GM18511 (cell line): Measurements from ENCODE around the gene CRYBG2.

Experiments used
- ATAC-seq: cut with Tn5 transposase; IDR thresholded peaks from one replicate; pipeline ENCODE4 v1.9.1; 2021; ENCODE audit warnings: mild to moderate bottlenecking, moderate library complexity; ENCODE audit not compliant: unreplicated experiment

The CRYBG2 gene

GRCh38 chr1:26370591-26371382 lies 16.9 kb upstream of the CRYBG2 start:
- ATAC-seq, result no peak

GRCh38 chr1:26368486-26368885 lies 14.6 kb upstream of the CRYBG2 start:
- ATAC-seq, result no peak

DNA sequence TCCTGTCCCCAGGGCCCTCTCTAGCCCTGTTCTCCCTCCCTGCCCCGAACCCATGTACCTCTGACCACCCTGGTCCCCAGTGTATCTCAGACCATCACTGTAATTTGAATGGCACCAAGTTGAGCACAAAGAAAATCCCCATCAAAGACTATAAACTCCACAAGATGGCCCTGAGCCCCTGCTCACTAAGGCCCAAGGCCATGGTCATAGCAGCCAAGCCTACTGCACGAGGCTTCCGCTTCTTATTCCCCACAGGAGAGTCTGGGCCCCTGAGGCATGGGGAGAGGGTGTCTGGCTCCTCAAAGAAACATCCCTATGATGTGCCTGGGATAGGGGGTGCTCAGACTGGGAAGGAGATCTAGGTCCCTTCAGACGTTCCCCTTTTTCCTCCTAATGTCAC lies 14.1 kb upstream of the CRYBG2 start:
- no peak for ATAC-seq

- no peak for ATAC-seq
Observed at GRCh38 chr1:26367441-26367840, 13.5 kb upstream of the CRYBG2 start.

- ATAC-seq, result no peak
Observed at GRCh38 chr1:26364956-26365355, 11.0 kb upstream of the CRYBG2 start.

DNA sequence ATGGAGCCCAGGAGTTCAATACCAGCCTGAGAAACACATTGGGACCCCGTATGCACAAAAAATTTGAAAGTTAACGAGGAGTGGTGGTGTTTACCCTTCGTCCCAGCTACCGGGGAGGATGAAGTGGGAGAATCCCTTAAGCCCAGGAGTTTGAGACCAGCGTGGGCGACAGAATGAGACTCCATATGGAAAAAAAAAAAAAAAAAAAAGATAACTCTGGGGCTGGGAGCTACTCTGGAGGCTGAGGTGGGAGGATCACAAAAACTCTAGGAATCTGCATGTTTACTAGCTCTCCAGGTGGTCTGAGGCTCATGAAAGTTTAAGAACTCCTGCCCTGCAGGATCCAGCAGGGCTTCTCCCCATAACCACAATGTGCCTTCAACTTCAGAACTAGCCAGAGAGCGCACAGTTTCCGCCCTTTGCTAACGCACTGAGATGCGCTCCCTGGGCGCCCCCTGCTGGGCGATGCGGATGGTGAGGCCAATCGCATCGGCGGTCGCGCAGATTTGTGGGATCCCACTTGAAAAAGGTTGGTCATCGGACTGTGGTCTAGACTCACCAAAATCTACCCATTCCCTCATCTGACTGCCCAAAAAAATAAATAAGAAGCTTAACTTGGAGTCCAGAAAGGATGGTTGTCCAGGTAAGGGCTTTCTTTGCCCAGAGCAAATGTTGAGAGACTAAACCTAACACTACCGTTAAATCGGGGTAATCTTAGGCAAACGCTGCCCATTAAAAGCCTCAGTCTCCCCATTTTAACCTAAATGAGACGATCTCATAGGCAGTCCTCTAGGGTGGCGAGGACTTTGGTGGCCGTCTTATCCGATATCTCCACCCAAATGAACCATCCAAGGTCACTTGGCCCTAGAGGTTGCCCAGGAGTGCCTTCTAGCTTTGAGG lies 9.9 kb upstream of the CRYBG2 start:
- ATAC-seq, result no peak

DNA sequence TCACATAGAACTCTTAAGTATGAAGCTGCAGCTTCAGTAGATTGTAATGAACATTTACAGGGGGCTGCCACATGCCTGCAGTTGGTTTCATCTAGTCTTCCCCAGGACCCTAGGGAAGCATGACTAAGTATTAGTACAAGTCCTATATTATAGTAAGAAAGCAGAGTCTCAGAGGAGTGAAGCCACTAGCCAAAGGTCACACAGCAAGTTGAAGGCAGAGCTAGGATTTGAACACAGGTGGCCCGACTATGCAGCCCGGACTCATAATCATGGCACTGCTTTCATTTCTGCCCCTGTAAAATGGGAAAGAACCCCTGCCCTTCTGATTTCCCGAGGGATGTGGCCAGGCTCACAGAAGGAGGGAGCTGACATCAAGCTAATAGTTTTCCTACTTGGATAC lies 8.4 kb upstream of the CRYBG2 start:
- ATAC-seq, result no peak

DNA sequence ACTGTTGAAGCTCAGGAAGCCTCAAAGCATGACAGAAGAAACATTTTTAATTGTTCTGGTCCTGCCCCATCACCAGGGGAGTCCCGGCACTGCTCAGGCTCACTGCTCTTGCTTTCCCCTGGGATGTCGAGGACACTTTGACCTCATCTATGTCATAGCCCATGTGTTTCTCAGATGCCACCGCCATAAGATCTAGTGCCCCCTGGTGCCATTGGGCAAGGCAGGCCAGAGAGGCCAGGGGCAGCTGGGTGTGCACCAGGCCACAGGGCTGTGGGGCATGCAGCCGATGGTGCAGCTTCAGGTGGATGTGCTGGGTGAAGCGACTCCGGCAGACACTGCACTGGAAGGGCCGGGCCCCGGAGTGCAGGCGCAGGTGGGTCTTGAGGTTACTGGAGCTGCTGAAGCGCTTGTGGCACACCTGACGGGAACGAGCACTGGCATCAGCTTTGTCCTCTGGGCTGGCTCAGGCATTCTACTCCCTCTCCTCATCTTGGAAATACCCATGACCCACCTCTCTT lies 7.7 kb upstream of the CRYBG2 start:
- ATAC-seq, result no peak

DNA sequence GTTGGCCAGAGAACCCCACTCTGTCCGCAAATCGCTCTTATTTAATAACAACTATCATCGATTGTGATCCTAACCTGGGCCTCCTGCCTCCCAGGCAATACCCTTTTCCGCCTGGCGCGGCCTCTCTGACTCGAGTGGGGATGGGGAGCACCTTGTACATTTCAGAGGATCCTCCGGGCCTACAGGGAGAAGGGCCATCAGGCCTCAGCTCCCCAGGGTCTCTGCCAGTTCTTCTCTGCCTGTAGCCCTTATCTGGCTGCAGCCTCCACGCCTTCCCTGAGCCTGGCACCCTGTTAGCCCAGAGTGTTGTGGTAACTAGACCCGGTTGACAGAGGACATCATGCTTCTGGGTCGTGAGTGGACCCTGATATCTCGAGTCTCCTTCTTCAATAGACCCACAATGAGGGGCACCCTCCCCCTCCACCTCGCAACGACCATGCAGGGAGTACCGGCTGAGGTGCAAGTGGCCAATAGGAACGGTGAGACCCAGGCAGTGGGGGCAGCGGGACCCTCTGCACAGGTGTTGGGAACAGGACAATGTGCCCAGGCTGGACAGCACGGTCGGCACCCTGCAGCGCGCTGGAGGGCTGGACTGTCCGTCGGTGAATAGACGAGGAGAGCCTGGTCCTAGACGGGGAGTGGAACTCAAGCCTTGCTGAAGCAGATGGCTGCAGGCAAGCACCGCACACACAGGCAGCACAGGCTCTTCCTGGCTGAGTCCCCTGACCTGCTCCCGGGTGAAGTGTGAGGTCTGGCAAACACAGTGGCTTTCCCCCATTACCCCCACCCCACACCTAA lies 7.1 kb upstream of the CRYBG2 start:
- no peak for ATAC-seq

DNA sequence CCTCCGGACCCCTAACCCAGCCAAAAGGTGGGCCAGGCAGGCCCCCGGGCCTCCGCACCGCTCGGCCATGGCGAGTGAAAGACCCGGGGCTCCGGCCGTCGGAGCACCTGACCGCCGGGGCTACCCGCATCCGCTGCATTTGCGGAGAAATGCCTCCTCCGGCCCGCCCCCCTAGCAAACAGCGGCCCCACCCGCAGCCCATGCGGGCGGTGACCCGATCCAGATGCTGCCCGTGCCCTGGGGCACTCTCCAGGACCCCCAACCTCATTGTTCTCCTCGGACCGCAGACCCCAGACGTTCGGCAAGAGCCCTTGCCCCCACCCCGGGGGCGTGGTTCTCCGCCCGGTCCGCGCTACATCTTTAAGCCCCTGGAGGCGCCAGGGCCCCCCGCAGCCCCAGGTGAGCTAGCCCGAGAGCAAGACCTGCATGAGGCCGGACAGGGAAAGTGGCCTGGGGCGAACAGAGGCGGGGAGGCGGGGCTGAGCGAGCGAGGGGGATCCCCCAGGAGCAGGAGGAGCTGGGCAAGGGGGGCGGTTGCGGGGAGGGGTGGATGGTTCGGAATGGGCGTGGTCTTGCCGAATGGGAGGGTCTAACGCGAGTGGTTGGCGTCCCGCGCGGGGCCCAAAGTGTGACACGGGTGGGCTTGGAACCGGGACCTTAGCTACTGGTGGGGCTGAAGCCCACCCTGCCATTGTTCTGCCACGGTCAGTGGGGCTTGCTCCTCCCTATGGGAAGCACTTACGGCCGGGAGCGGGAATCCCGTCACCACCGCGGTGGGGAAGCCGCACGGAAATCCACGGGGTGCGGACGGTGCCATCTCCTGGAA lies 6.3 kb upstream of the CRYBG2 start:
- ATAC-seq, result no peak

GRCh38 chr1:26358411-26359384 lies 4.8 kb upstream of the CRYBG2 start:
- ATAC-seq, result no peak

- no peak for ATAC-seq
Observed at GRCh38 chr1:26357121-26357602, 3.2 kb upstream of the CRYBG2 start.

DNA sequence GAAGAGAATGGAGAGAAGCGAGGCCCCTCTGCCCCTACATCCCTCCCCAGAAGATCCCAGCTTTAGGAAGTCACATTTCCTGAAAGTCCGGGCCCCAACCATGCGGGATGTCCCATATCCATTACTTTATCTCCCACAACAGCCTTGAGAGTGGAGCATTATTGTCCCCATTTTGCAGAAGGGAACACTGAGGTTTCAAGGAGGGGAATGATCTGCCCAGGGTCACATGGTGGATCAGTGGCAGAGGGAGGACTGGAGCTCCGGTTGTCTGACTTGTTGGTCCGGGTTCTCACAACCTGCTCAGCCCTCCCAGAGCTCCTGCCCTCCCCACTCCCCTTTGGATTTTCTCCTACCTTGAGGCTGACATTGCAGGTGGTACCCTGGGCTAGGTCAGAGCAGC lies 2.2 kb upstream of the CRYBG2 start:
- no peak for ATAC-seq

DNA sequence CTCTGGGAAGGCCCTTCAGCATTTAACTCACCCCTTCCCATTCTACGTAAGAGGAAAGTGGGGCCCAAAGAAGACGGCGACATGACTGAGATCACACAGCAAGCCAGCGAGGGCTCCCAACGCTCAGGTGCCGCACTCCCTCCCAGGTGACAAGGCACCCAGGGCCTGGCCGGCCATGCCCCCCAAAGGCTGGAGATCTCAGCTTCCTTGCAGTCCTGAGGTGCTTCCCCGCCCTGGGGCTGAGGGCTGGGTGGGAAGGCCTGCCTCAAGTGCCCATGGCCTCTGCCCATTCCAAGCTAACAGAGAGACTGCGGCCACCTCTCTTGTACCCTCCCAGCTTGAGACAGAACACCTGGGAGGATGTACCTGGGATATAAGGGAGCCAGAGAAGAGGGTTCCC lies 1.0 kb upstream of the CRYBG2 start:
- ATAC-seq, result no peak

DNA sequence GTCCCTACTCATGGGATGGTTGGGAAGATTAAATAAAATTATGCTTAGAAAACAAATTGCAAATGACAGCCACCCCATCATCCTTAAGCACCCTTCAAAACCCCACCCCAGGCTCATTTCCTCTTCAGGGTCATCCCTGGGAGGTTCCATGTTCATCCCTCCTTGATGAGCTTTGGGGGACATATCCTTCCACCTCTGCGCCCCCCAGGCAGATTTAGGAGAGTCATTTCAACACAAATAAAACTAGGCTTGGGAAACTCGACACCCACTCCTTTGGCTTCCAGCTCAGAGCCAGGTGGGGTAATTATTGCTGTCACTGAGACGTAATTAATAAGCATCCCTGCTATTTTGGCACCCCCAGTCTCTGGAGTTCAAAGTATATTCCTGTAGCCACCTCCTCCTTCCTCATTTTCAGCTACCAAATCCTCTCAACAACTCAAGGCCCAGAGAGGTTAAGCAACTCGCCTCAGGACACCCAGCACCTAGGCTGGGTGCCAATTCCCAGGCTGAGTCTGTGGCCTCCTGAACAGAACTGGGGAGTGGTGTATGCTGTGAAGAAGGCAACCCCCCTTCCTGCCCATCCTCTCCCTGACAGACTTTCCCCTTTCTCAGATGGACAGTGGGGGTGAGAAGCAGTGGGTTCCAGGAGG lies 595 bp downstream of the CRYBG2 start:
- ATAC-seq, result no peak

- no peak for ATAC-seq
Observed at GRCh38 chr1:26352338-26352679, 1.6 kb downstream of the CRYBG2 start.

- no peak for ATAC-seq
Observed at GRCh38 chr1:26351590-26352337, 2.2 kb downstream of the CRYBG2 start.
